Type B pancreatic cell (in vitro differentiated cells): ENCODE measurements around the gene GRB10. TPM values are rescaled to one million over a fixed set of nuclear protein-coding genes. Genes with fewer than 3 reads are reported as not detected.

Source experiments
- DNase-seq: peaks from one replicate; pipeline ENCODE4 v3.0.0; 2021; ENCODE audit warnings: mixed read lengths; ENCODE audit not compliant: unreplicated experiment; ENCODE audit errors: extremely low spot score
- H3K27ac Mint-ChIP-seq: 2 replicates; pipeline ENCODE4 v1.8.0; 2021; ENCODE audit warnings: mild to moderate bottlenecking, mixed read lengths
- H3K27me3 Mint-ChIP-seq: 2 replicates; pipeline ENCODE4 v1.8.0; 2021; ENCODE audit warnings: mixed read lengths
- H3K36me3 Mint-ChIP-seq: 2 replicates; pipeline ENCODE4 v1.8.0; 2021; ENCODE audit warnings: mixed read lengths
- H3K4me1 Mint-ChIP-seq: one replicate; pipeline ENCODE4 v1.8.0; 2021; ENCODE audit warnings: mixed read lengths; ENCODE audit not compliant: unreplicated experiment
- H3K4me3 Mint-ChIP-seq: 2 replicates; pipeline ENCODE4 v1.8.0; 2021; ENCODE audit warnings: mild to moderate bottlenecking, mixed read lengths
- H3K9me3 Mint-ChIP-seq: 2 replicates; pipeline ENCODE4 v1.8.0; 2021; ENCODE audit warnings: mixed read lengths
- total RNA-seq: library from RNA; stranded (reverse); gene quantifications from 2 replicates; pipeline ENCODE4 v1.2.1, GENCODE V29; 2021; ENCODE audit warnings: low replicate concordance
- TF ChIP-seq, protein P1 (sequence below): fragments of 200-600 bp; sonication (generic); conservative IDR thresholded peaks from 2 replicates; pipeline ENCODE4 v1.5.0; 2021; ENCODE audit warnings: antibody characterized with exemption, mild to moderate bottlenecking

The GRB10 gene
- total RNA-seq, 1 donor from 2014 or later = 42.3 TPM

DNA sequence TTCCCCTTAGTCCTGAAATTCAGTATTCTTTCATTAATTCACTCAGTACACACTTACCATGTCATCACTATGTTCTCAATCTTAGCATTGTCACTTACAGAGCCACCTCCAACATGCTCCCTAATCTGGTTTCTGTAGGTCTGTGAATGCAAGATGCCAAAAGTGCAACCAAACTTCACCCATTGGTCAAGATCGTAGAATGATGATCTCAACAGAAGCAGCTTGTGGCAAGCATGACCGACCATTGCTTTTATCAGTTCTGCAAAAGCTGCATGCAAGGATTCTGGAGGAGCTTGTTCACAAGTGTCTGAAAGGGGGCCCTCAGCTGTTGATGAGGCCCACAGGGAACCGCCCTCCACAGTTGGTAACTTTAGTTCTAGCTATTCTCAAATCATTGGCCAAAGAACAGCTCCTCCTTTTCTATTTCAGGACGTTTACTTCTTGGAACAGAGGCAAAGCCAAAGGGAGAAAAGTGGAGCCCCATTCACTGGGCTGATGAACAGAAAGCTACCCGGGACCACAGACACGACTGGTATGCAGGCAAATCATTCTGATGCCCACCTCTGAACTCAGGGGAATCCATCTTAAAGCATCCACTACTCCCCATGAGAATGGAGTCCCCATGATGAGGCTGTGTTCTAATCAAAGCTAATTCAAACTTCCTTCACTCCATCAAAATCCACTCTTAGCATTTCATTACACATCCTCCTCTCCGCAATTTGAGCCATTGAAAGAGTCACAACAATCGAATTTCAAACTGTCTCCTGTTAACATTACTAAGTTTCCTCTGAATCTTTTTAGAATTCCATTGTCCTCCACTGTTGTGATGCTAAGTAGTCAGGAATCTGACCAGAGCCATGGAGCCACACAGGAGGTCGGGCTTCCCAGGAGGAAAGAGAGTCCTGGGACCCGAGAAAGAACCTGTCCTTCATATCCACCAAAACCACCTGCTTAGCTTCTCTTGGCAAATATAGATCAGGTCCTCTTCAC is 13.9 kb downstream of the GRB10 start:
- no peak overlapping the region for H3K4me3 Mint-ChIP-seq
- peaks cover 10% of the 10 kb centered on the region for H3K36me3 Mint-ChIP-seq
- TF ChIP-seq, protein P1, sequence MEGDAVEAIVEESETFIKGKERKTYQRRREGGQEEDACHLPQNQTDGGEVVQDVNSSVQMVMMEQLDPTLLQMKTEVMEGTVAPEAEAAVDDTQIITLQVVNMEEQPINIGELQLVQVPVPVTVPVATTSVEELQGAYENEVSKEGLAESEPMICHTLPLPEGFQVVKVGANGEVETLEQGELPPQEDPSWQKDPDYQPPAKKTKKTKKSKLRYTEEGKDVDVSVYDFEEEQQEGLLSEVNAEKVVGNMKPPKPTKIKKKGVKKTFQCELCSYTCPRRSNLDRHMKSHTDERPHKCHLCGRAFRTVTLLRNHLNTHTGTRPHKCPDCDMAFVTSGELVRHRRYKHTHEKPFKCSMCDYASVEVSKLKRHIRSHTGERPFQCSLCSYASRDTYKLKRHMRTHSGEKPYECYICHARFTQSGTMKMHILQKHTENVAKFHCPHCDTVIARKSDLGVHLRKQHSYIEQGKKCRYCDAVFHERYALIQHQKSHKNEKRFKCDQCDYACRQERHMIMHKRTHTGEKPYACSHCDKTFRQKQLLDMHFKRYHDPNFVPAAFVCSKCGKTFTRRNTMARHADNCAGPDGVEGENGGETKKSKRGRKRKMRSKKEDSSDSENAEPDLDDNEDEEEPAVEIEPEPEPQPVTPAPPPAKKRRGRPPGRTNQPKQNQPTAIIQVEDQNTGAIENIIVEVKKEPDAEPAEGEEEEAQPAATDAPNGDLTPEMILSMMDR = no peak
- H3K4me1 Mint-ChIP-seq = no peaks in the 10 kb centered on the region
- no peak for DNase-seq
- H3K27ac Mint-ChIP-seq = no peak overlapping the region
- no peaks in the 10 kb centered on the region for H3K27me3 Mint-ChIP-seq
- peaks cover 17% of the 10 kb centered on the region for H3K9me3 Mint-ChIP-seq

DNA sequence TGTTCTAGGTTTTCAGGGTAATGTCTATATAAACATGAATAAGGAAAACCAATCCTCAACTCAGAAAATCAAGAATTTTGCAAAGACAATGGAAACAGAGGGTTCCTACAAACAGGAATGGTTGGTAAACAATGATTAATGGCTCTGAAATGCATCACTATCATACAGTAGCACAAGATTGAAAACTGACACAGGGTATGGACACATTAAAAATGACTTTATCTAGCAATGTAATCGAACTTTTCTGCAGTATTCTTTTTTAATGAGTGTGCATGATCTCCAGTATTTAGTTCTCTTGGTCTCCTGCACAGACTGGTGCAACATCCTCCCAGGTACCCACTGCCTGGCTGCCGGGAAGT is 15.9 kb downstream of the GRB10 start:
- Mint-ChIP-seq H3K27ac (no peak overlapping the region), H3K4me1 (no peaks in the 10 kb centered on the region), H3K36me3 (peaks cover 7% of the 10 kb centered on the region), H3K27me3 (no peaks in the 10 kb centered on the region), H3K9me3 (peaks cover 10% of the 10 kb centered on the region), H3K4me3 (no peak overlapping the region)
- DNase-seq = no peak
- TF ChIP-seq, protein P1 = no peak

DNA sequence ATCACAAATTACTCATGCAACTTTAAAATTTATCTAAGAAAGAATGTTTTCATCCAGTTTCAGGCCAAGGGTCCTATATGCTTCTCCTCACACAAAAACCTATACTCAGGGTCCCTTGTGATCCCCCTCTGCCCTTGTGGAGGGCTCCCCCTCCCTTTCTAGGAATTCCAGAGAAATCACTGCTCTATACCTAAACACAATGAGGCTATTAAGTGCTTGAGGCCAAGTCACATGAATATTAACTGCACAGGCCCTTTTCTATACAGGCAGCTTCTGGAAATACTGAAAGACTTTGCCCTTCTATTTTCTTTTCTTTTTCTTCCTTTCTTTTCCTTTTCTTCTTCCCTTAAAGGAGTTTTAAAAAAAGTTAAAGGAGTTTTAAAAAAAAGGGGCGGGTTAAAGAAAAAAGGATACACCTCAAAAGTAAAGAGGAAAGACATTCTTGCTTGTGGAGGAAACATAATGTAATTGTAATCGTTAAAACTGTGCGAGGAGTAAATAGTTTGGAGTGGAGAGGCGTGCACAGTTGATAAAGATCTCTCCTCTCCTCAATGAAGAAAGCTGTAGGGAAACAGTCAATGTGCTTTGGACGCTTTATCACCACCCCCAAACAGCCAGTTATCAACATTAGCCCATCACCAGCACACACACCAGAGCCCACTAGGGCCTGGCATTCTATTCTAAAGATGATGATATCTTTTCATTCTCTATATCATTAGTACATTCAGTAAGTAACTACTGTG is 16.4 kb downstream of the GRB10 start:
- no peak overlapping the region for H3K27ac Mint-ChIP-seq
- no peaks in the 10 kb centered on the region for H3K27me3 Mint-ChIP-seq
- TF ChIP-seq, protein P1 = no peak
- H3K4me3 Mint-ChIP-seq = no peak overlapping the region
- peaks cover 7% of the 10 kb centered on the region for H3K36me3 Mint-ChIP-seq
- no peak for DNase-seq
- no peaks in the 10 kb centered on the region for H3K4me1 Mint-ChIP-seq
- H3K9me3 Mint-ChIP-seq = peaks cover 10% of the 10 kb centered on the region

DNA sequence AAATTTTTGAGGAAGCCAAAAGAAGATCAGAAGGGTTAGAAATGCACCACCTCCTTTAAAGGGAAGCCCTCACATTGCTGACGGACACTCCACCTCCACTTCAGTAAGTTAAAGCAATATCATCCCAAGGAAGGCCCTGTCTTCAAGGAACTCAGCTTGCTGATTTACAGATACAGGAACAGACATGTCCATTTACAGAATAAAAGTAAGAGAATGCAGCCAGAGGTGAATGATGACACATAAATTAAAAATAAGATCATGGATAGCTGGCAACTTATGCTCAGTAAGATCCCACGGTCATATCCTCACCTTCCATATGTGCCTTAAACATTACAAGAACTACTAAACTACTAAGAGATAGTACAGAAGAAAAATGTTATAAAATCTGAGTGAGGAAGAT is 20.4 kb downstream of the GRB10 start:
- Mint-ChIP-seq H3K27ac (no peak overlapping the region), H3K36me3 (peaks cover 7% of the 10 kb centered on the region), H3K4me1 (no peaks in the 10 kb centered on the region), H3K9me3 (peaks cover 10% of the 10 kb centered on the region), H3K27me3 (no peaks in the 10 kb centered on the region), H3K4me3 (no peak overlapping the region)
- TF ChIP-seq, protein P1 = no peak
- DNase-seq = no peak

DNA sequence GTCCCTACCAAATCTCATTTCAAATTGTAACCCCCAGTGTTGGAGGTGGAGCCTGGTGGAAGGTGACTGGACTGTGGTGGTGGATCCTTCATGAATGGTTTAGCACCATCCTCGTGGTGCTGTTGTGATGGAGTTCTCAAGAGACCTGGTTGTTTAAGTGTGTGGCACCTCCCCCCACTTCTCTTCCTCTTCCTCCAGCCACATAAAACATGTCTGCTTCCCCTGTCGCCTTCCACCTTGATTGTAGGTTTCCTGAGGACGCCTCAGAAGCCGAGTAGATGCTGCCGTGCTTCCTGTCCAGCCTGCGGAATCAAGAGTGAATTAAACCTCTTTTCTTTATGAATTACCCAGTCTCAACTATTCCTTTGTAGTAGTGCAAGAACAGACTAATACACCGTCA is 21.0 kb downstream of the GRB10 start:
- no peaks in the 10 kb centered on the region for H3K4me1 Mint-ChIP-seq

More for the DNA sequence above, 21.0 kb downstream of the GRB10 start:
- H3K4me3 Mint-ChIP-seq = no peak overlapping the region
- TF ChIP-seq, protein P1 = no peak
- H3K27me3 Mint-ChIP-seq = no peaks in the 10 kb centered on the region
- no peak for DNase-seq
- H3K27ac Mint-ChIP-seq = no peak overlapping the region
- H3K36me3 Mint-ChIP-seq = peaks cover 7% of the 10 kb centered on the region
- H3K9me3 Mint-ChIP-seq = peaks cover 10% of the 10 kb centered on the region
